ENCODE data around the gene PSENEN.

PSENEN gene, protein sequence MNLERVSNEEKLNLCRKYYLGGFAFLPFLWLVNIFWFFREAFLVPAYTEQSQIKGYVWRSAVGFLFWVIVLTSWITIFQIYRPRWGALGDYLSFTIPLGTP

DNA sequence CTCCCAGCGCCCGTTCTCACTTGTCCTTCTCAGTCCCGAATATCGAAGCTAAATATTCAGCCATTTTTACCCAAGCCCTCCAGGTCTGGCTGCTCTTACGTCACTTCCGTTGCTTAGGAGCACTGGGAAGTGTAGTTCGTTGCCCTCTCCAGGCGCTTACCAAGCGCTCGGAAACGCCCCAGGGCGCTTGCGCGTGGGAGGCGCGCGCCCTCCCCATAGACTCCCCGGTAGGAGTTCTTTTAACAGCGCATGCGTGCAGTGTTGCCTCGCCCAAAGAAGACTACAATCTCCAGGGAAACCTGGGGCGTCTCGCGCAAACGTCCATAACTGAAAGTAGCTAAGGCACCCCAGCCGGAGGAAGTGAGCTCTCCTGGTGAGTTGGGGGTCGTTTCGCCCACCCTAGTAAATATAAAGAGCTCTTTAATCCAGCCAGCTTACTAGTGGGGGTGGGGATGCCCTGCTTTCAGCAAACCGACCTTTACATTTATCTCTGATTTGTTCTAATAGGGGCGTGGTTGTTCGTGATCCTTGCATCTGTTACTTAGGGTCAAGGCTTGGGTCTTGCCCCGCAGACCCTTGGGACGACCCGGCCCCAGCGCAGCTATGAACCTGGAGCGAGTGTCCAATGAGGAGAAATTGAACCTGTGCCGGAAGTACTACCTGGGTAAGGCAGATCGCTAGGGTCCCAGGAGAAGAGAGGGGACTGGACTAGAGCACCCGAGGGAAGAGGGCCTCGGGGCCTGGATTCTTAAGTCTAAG, at the start of gene PSENEN, which contains the start of gene U2AF1L4:
Gene PSENEN, plus strand, starts transcription at position 324 of the 759 bp plus-strand sequence. Its CDS starts 280 bp downstream, at position 604.
Gene U2AF1L4, minus strand, starts transcription at position 91 of the 759 bp plus-strand sequence. Its CDS starts 27 bp downstream, at position 64.
- peak; percentile 95 to 96 for DNase-seq (ENCODE audit: low read depth in 2 of 2)

GRCh38 chr19:35695895-35696422, 49.5 kb upstream of the PSENEN start:
- DNase-seq (ENCODE audit: low read depth in 2 of 2): no peak

GRCh38 chr19:35696835-35697234, 48.6 kb upstream of the PSENEN start:
- no peak for DNase-seq (ENCODE audit: low read depth in 2 of 2)

GRCh38 chr19:35702223-35703012, 43.0 kb upstream of the PSENEN start:
- peak; percentile 80 to 91 for DNase-seq (ENCODE audit: low read depth in 2 of 2)

DNA sequence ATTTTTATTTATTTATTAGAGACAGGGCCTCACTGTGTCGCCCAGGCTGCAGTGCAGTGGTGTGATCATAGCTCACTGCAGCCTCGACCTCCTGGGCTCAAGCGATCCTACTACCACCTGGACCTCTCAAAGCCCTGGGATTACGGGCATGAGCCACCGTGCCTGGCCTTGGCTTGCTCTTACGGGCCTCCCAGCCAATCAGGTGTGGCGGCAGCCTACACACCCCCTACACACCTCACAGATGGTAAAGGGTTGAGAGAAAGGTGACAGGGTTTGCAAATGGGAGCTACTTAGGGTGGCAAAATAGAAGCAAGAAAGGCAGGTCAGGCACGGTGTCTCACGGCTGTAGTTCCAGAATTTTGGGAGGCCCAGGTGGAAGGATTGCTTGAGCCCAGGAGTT, 42.1 kb upstream of the PSENEN start:
- no peak for DNase-seq (ENCODE audit: low read depth in 2 of 2)

DNA sequence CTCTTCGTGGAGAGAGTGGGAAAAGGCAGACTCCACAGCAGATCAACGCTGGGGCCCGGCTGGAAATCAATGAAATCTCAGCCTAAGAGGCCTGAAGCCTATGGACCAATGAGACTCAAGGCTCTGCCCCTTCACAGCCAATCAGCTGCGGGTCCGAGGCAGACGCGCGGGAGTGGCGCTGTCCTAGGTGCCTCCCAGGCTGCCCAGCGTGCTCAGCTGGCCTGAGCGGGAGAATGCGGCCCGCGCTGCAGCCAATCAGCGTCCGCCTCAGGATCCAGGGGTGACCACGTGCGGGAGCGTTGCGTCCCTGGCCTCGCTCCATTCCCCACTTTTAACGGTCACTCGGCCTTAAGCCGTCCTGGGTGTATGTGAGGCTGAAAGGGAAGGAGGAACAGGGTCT, 41.2 kb upstream of the PSENEN start, which contains the start of gene ZBTB32:
Gene ZBTB32, plus strand, starts transcription at position 341 of the 400 bp plus-strand sequence. CDS start 10,069 bp downstream, outside the sequence.
- no peak for DNase-seq (ENCODE audit: low read depth in 2 of 2)

GRCh38 chr19:35708391-35708790, 37.1 kb upstream of the PSENEN start:
- DNase-seq (ENCODE audit: low read depth in 2 of 2): no peak

- DNase-seq (ENCODE audit: low read depth in 2 of 2): peak in 1 of 2 donors; percentile 58
Observed at GRCh38 chr19:35710784-35711723, 34.4 kb upstream of the PSENEN start.

- DNase-seq (ENCODE audit: low read depth in 2 of 2): peak; percentile 54 to 61
Observed at GRCh38 chr19:35712567-35713505, 32.6 kb upstream of the PSENEN start.

DNA sequence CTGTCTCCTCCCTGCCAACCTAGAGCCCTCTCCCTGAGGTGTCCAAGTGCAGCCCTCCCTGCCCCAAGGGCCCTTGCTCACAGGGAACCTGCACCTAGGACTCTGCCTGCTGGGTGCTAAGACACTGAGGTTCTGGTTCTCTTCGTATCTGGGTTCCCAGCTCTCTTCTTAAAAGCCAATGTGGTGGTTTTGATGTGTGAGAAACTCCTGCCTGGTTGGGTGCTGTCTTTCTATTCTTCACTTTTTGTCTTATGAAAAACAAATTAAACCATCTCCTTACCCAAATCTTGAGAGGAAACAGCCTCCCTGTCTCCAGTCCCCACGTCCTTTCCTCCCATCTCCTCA, 32.0 kb upstream of the PSENEN start:
- DNase-seq (ENCODE audit: low read depth in 2 of 2): no peak

DNA sequence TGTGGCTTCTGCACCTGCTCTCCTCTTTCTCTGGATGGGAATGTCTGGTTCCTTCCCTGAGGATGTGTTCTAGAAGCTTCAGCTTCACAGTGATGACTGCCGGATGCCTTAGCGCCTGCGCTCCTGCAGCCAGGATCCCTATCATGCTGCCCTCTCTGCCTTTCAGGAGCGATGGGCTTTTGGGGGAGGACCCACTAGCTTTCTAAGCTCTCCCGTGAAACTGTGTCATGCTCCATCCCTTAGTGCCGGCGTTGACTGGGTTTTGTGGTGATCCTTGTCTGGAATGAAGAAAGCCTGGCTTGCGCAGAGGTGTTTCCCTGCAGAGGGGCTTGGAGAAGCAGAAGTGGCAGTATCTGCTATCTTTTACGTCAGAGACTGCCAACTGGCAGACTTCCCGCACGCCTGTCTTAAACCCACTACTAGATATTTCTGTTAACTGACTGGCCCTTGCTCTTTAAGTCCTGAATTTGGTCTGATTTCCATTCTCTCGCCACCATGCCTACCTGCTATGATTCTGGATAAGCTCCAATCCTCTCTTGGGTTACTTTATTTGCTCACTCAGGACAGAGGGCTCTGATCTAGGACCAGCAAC, 31.5 kb upstream of the PSENEN start:
- DNase-seq (ENCODE audit: low read depth in 2 of 2): no peak

DNA sequence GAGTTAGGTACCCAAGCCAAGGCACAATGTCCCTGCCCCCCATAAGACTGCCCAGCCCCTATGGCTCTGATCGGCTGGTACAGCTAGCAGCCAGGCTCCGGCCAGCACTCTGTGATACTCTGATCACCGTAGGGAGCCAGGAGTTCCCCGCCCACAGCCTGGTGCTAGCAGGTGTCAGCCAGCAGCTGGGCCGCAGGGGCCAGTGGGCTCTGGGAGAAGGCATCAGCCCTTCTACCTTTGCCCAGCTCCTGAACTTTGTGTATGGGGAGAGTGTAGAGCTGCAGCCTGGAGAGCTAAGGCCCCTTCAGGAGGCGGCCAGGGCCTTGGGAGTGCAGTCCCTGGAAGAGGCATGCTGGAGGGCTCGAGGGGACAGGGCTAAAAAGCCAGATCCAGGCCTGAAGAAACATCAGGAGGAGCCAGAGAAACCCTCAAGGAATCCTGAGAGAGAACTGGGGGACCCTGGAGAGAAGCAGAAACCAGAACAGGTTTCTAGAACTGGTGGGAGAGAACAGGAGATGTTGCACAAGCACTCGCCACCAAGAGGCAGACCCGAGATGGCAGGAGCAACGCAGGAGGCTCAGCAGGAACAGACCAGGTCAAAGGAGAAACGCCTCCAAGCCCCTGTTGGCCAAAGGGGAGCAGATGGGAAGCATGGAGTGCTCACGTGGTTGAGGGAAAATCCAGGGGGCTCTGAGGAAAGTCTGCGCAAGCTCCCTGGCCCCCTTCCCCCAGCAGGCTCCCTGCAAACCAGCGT, 30.7 kb upstream of the PSENEN start:
- DNase-seq (ENCODE audit: low read depth in 2 of 2): no peak

- no peak for DNase-seq (ENCODE audit: low read depth in 2 of 2)
Observed at GRCh38 chr19:35715355-35715809, 30.1 kb upstream of the PSENEN start.

DNA sequence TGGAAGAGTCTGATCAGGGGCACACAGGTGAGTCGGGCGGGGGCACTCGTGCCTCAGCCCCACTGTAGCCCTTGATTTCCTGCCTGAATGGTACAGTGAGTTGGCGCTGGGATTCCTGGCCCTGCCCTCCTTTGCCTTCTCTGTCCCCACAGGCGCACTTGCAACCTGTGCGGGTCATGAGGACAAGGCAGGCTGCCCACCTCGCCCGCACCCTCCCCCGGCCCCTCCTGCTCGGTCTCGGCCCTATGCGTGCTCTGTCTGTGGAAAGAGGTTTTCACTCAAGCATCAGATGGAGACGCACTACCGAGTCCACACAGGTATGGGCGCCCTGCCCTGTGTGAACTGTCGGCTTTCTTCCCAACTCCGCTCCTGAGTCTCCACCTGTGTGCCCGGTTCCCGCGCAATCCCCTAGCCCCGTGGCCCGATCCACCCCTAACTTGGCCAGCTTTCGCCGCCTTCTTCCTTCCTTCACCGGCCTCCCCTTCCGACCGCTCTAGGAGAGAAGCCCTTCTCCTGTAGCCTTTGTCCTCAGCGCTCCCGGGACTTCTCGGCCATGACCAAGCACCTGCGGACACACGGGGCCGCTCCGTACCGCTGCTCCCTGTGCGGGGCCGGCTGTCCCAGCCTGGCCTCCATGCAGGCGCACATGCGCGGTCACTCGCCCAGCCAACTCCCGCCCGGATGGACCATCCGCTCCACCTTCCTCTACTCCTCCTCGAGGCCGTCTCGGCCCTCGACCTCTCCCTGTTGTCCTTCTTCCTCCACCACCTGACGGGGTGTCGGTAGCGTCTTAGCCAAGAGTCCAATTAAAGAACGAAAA, 29.3 kb upstream of the PSENEN start:
- no peak for DNase-seq (ENCODE audit: low read depth in 2 of 2)

DNA sequence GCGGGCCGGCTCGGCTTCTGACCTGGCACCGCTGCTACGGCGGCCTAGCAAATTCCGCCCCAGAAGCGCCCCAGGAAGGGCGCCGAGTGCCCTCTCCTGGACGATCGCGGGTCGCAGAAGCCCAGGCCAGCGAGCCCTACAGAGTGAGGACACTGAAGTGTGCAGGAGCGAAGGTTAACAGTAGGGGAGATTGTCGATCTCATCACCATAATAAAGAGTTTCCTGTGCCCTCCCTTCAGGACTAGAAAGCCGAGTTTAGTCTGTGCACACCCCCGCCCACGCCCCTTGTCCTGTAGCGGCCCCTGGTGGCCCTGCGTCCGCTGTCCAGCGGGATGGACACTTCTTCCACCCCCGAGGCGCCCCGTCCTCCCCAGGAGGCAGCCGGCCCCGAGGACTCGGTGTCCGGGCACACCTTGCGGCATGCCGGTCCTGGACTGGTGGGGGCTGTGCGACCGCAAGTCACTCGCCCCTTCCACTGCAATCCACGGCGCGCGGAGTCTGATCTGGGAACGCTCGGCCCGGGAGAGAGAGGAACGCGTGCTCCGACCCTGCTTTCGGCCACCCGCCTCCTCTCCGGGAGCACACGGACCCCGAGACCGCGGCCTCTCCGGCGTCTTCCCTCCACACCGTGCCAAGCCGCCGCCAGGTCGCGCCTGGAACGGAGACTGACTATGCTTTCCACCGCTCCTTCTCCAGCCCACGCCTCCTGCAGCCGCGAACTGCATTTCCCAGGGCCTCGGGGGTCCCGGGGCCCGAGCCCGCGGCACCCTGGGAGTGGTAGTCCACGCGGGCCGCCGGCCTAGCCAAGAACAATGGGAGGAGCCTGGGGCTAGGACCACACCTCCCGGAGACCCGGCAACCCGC, 28.4 kb upstream of the PSENEN start:
- peak; percentile 95 to 96 for DNase-seq (ENCODE audit: low read depth in 2 of 2)

- DNase-seq (ENCODE audit: low read depth in 2 of 2): no peak
Observed at GRCh38 chr19:35717665-35718344, 27.6 kb upstream of the PSENEN start, which contains the start of gene KMT2B. Gene KMT2B (plus strand): TSS chr19:35718003. CDS start chr19:35718019, 16 bp downstream.
